ENCODE results near the gene HDAC4.

The HDAC4 gene

GRCh38 chr2:239412905-239413603, 12.2 kb upstream of the HDAC4 start:
- no peak for TF ChIP-seq CTCF (IDR thresholded peaks at IDR 0.05; ENCODE audit: insufficient read depth, low read depth, low read length, missing control alignments)
- no peak overlapping the region for H3K4me3 ChIP-seq (ENCODE audit: low read depth, low read length)
- DNase-seq (ENCODE audit: low read depth): no peak

GRCh38 chr2:239411549-239412319, 10.9 kb upstream of the HDAC4 start:
- TF ChIP-seq CTCF (IDR thresholded peaks at IDR 0.05; ENCODE audit: insufficient read depth, low read depth, low read length, missing control alignments): no peak
- no peak for DNase-seq (ENCODE audit: low read depth)
- no peak overlapping the region for H3K4me3 ChIP-seq (ENCODE audit: low read depth, low read length)

GRCh38 chr2:239411117-239411516, 10.3 kb upstream of the HDAC4 start:
- no peak for TF ChIP-seq CTCF (IDR thresholded peaks at IDR 0.05; ENCODE audit: insufficient read depth, low read depth, low read length, missing control alignments)
- no peak overlapping the region for H3K4me3 ChIP-seq (ENCODE audit: low read depth, low read length)
- DNase-seq (ENCODE audit: low read depth): no peak

- DNase-seq (ENCODE audit: low read depth): no peak
- no peak overlapping the region for H3K4me3 ChIP-seq (ENCODE audit: low read depth, low read length)
- TF ChIP-seq CTCF (IDR thresholded peaks at IDR 0.05; ENCODE audit: insufficient read depth, low read depth, low read length, missing control alignments): no peak
Observed at GRCh38 chr2:239409976-239410375, 9.2 kb upstream of the HDAC4 start.

- no peak overlapping the region for H3K4me3 ChIP-seq (ENCODE audit: low read depth, low read length)
- TF ChIP-seq CTCF (IDR thresholded peaks at IDR 0.05; ENCODE audit: insufficient read depth, low read depth, low read length, missing control alignments): no peak
- no peak for DNase-seq (ENCODE audit: low read depth)
Observed at GRCh38 chr2:239407112-239407511, 6.3 kb upstream of the HDAC4 start.

GRCh38 chr2:239406316-239406995, 5.6 kb upstream of the HDAC4 start:
- no peak overlapping the region for H3K4me3 ChIP-seq (ENCODE audit: low read depth, low read length)
- no peak for TF ChIP-seq CTCF (IDR thresholded peaks at IDR 0.05; ENCODE audit: insufficient read depth, low read depth, low read length, missing control alignments)
- DNase-seq (ENCODE audit: low read depth): no peak

All from GM12865 (cell line).